Osteocyte (in vitro differentiated cells): ENCODE data around the gene HDAC4. TPM values are rescaled to one million over a fixed set of nuclear protein-coding genes. Genes with fewer than 3 reads are reported as not detected.

Experiments used
- DNase-seq: peaks from one replicate; pipeline ENCODE4 v3.0.0; 2021; ENCODE audit warnings: mixed read lengths; ENCODE audit not compliant: unreplicated experiment; ENCODE audit errors: extremely low spot score
- H3K27ac Mint-ChIP-seq: one replicate; pipeline ENCODE4 v1.8.0; 2021; ENCODE audit warnings: mild to moderate bottlenecking, mixed read lengths; ENCODE audit not compliant: unreplicated experiment
- H3K27me3 Mint-ChIP-seq: one replicate; pipeline ENCODE4 v1.8.0; 2021; ENCODE audit warnings: mixed read lengths; ENCODE audit not compliant: unreplicated experiment
- H3K36me3 Mint-ChIP-seq: one replicate; pipeline ENCODE4 v1.8.0; 2021; ENCODE audit warnings: mixed read lengths; ENCODE audit not compliant: unreplicated experiment
- H3K4me1 Mint-ChIP-seq: one replicate; pipeline ENCODE4 v1.8.0; 2021; ENCODE audit warnings: mixed read lengths; ENCODE audit not compliant: unreplicated experiment
- H3K4me3 Mint-ChIP-seq: one replicate; pipeline ENCODE4 v1.8.0; 2021; ENCODE audit warnings: mild to moderate bottlenecking, moderate library complexity, mixed read lengths; ENCODE audit not compliant: unreplicated experiment
- H3K9me3 Mint-ChIP-seq: one replicate; pipeline ENCODE4 v1.8.0; 2021; ENCODE audit warnings: mixed read lengths; ENCODE audit not compliant: unreplicated experiment
- total RNA-seq: library from RNA; stranded (reverse); gene quantifications from 2 replicates; pipeline ENCODE4 v1.2.1, GENCODE V29; 2021
- TF ChIP-seq, protein P1 (sequence below): fragments of 200-600 bp; sonication (generic); IDR thresholded peaks from 2 replicates; pipeline ENCODE4 v1.5.0; 2021; ENCODE audit warnings: antibody characterized with exemption, mild to moderate bottlenecking, moderate library complexity

HDAC4 gene
- total RNA-seq, 1 donor from 2014 or later = 30.3 TPM

DNA sequence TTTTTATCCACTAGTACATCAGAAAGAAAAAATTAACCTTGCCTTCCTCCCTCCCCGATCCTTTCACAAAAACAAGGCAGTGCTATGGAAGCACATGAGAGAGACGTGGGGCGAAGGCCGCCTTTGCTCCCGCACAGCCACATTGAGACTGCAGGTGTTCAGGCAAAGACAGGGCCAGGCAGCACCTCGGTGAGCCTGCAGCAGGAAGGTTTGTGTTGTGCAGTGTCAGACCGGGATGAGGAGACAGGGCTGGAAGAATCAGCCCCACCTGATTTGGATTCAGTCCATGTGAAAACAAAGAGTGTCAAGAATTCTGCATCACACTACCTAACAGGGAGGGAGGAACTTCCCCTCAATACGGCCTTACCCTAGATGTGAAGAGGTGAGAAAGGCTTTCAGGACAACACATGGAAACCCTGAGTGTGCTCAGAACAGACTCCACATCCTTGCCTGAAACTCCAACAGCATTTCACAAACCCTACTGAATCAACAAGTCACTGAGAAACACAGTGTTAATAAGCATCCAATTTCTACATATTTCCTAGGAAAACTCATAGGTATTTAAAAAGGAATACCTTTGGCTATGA lies 59.6 kb downstream of the HDAC4 start:
- DNase-seq = no peak
- H3K27ac Mint-ChIP-seq = no peak overlapping the region
- no peaks in the 10 kb centered on the region for H3K27me3 Mint-ChIP-seq
- no peaks in the 10 kb centered on the region for H3K36me3 Mint-ChIP-seq
- H3K4me3 Mint-ChIP-seq = no peak overlapping the region
- TF ChIP-seq, protein P1, sequence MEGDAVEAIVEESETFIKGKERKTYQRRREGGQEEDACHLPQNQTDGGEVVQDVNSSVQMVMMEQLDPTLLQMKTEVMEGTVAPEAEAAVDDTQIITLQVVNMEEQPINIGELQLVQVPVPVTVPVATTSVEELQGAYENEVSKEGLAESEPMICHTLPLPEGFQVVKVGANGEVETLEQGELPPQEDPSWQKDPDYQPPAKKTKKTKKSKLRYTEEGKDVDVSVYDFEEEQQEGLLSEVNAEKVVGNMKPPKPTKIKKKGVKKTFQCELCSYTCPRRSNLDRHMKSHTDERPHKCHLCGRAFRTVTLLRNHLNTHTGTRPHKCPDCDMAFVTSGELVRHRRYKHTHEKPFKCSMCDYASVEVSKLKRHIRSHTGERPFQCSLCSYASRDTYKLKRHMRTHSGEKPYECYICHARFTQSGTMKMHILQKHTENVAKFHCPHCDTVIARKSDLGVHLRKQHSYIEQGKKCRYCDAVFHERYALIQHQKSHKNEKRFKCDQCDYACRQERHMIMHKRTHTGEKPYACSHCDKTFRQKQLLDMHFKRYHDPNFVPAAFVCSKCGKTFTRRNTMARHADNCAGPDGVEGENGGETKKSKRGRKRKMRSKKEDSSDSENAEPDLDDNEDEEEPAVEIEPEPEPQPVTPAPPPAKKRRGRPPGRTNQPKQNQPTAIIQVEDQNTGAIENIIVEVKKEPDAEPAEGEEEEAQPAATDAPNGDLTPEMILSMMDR = no peak
- no peaks in the 10 kb centered on the region for H3K4me1 Mint-ChIP-seq
- H3K9me3 Mint-ChIP-seq = no peaks in the 10 kb centered on the region

DNA sequence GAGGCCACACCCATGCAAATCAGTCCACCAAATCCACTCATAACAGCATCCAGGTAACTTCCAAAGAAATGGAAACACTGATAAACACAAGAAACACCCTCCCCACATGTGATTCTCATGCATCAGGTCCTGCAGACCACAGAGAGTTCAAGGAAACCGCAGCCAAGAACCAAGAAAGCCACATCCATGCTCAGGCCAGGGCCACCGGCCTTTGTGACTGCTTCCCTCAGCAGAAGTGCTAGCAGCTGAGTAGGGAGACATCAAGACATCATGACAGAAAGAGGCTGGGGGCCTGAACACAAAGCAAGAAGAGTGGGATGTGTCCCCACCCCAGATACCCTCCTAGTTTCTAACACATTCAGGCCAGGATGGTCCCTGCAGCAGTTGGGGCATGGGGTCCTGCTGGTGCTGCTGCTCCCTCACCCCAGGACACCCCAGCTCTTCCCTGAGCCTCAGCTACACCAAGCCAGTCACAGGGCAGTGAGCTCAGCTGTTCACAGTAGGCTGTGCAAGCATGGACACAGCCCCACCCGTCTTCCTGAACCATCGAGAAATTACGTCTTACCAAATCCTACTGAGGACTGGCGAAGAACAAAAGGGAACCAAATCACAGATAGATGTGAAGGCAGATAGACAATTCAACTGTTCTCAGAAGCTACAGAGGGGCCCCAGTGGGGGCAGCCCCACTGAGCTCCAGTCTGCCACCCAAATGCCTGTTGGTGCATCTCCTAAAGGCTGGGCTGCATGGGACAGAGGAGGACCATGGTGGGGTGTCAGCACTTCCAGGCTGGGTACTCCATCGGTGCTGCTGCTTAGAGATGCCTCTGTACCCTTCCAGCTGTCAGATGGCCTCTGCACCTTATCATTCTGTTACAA lies 60.9 kb downstream of the HDAC4 start:
- no peak overlapping the region for H3K27ac Mint-ChIP-seq

DNA sequence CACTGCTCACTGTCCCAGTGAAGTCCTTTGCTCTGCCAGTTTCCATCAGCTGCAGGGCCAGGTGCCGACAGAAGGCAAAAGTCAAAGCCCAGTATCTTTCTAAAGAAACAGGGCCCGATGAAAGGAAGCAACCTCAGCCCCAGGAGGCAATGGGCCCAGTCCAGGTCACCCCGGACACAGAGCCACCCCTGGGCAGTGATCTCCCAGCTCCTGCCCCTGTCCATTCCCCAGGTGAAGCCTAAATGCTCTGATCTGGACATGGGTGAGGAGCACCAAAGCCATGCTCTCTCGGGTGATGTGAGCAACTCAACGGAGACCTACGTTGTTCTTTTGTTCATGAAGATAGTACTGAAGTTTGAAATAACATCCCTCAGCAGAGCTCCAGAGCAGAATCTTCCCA lies 61.6 kb downstream of the HDAC4 start:
- H3K36me3 Mint-ChIP-seq = no peaks in the 10 kb centered on the region
- no peaks in the 10 kb centered on the region for H3K9me3 Mint-ChIP-seq
- H3K4me1 Mint-ChIP-seq = no peaks in the 10 kb centered on the region
- no peak overlapping the region for H3K27ac Mint-ChIP-seq
- no peak overlapping the region for H3K4me3 Mint-ChIP-seq
- H3K27me3 Mint-ChIP-seq = no peaks in the 10 kb centered on the region
- TF ChIP-seq, protein P1 = no peak
- peak; percentile 68 for DNase-seq

More for the DNA sequence above, 60.9 kb downstream of the HDAC4 start:
- no peaks in the 10 kb centered on the region for H3K4me1 Mint-ChIP-seq
- H3K4me3 Mint-ChIP-seq = no peak overlapping the region
- H3K36me3 Mint-ChIP-seq = no peaks in the 10 kb centered on the region
- TF ChIP-seq, protein P1 = no peak
- H3K27me3 Mint-ChIP-seq = no peaks in the 10 kb centered on the region
- H3K9me3 Mint-ChIP-seq = no peaks in the 10 kb centered on the region
- DNase-seq = no peak

DNA sequence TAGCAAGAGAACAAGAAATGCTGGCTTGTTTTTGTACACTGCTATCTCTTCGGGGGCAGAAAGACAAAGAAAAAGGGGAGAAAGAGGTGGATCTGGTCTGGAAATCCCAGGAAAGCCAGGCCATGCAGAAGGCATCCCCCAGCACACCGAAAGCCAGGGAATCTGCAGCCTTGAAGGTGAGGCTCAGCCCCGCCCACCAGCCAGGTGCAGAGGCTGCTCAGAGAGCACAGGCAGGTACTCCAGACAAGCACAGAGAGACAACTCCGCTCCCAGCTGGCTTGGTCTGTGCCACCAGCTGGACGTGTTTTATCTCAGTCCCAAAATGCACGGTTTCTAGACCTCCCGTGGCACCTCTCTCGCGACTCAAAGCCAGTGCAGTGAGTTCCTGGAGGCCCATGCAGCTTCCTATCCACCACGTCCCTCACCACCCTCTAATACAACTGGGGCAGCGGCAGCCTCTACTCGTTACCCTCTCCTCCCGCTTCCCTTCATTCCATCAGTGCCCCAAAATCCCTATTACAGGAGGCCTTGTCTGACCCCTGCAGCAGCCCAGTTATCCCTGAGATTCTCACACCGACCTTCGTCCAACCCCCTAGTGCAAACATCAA lies 62.8 kb downstream of the HDAC4 start:
- Mint-ChIP-seq H3K27me3 (no peaks in the 10 kb centered on the region), H3K4me3 (no peak overlapping the region), H3K27ac (no peak overlapping the region), H3K36me3 (peaks cover 2% of the 10 kb centered on the region), H3K4me1 (peaks cover 1% of the 10 kb centered on the region), H3K9me3 (no peaks in the 10 kb centered on the region)
- peak; percentile 64 for DNase-seq
- TF ChIP-seq, protein P1 = no peak
